Sigmoid colon (tissue), 7 donors: ENCODE data around the gene C5AR1. TPM values are rescaled to one million over a fixed set of nuclear protein-coding genes. Genes with fewer than 3 reads are reported as not detected.
"Not testable (repeated sequence)": the region's sequence is repeated elsewhere in the genome, so short reads cannot be mapped to it uniquely, and the experiment has no call there.

ENCODE experiments used
- DNase-seq: peaks from one replicate; pipeline ENCODE4 v3.0.0-alpha.2; 2019
- H3K27ac ChIP-seq, 4 donors: fragments of 200-600 bp; sonication (generic); one replicate each; pipeline ENCODE4 v1.5.1; 2016 to 2019; ENCODE audit warnings: mild to moderate bottlenecking in 1 of 4
- H3K27me3 ChIP-seq, 3 donors: fragments of 200-600 bp; sonication (generic); one replicate each; pipeline ENCODE4 v1.5.1; 2019; ENCODE audit warnings: mild to moderate bottlenecking in 1 of 3
- H3K36me3 ChIP-seq, 4 donors: fragments of 200-600 bp; sonication (generic); one replicate each; pipeline ENCODE4 v1.5.1; 2016 to 2019
- H3K4me1 ChIP-seq, 4 donors: fragments of 200-600 bp; sonication (generic); one replicate each; pipeline ENCODE4 v1.5.1; 2017 to 2019
- H3K4me3 ChIP-seq, 4 donors: fragments of 200-600 bp; sonication (generic); one replicate each; pipeline ENCODE4 v1.5.1; 2017 to 2019; ENCODE audit warnings: mild to moderate bottlenecking in 2 of 4, moderate library complexity in 1 of 4
- H3K9me3 ChIP-seq, 4 donors: fragments of 200-600 bp in 3 of 4; sonication (generic) in 3 of 4; one replicate each; pipeline versions ENCODE4 v1.5.1 to v1.6.1; 2013 to 2019
- EP300 ChIP-seq, 4 donors: sonication (generic); formaldehyde crosslinking; IDR thresholded peaks; one replicate each; pipeline ENCODE4 v1.6.1; 2017; ENCODE audit warnings: antibody characterized with exemption in 4 of 4
- POLR2A ChIP-seq, 2 donors: fragments of 450-650 bp; IDR thresholded peaks; one replicate each; pipeline ENCODE4 v1.6.1; 2016; ENCODE audit warnings: antibody characterized with exemption in 2 of 2, mild to moderate bottlenecking in 2 of 2, moderate library complexity in 2 of 2
- POLR2AphosphoS5 ChIP-seq, 4 donors: sonication (generic); formaldehyde crosslinking; IDR thresholded peaks; one replicate each; pipeline ENCODE4 v1.6.1; 2017; ENCODE audit warnings: antibody characterized with exemption in 4 of 4
- WGBS, 2 donors: extraction: QIAGEN DNeasy Blood & Tissue Kit; methylation state at CpG; one replicate each; pipeline ENCODE4 v1.1.7; 2013; 5-methylcytosine and 5-hydroxymethylcytosine counted together
- intact Hi-C: fragments of 100-400 bp; cut with DNase I; formaldehyde crosslinking; loops from one replicate; pipeline ENCODE4 v1.15.1; 2023
- polyA plus RNA-seq, 3 donors: library from polyadenylated mRNA; stranded (reverse); fragments of 200-250 nt; gene quantifications; one replicate each; pipeline ENCODE4 v1.2.3, GENCODE V29; 2013
- total RNA-seq, 4 donors: library from RNA; depleted of rRNA; stranded (reverse); fragments of >200 nt; gene quantifications; one replicate each; pipeline ENCODE4 v1.1.0, GENCODE V29; 2016
- TF ChIP-seq, protein P1 (sequence below), 4 experiments: fragments of 450-650 bp in 3 of 4; fragments of 200-600 bp in 1 of 4; IDR thresholded peaks; one replicate each; pipeline ENCODE4 v1.5.1; 2016 to 2019; ENCODE audit warnings: antibody characterized with exemption in 4 of 4, mild to moderate bottlenecking in 3 of 4, moderate library complexity in 2 of 4
- donor health status: healthy with polysubstance abuse.
- donor health status: Bipolar disorder and iron deficiency.
- donor health status: healthy.

Gene C5AR1
- total and polyA plus RNA-seq, 7 donors, result 5.4 to 19.4 (median 7.8) TPM

DNA sequence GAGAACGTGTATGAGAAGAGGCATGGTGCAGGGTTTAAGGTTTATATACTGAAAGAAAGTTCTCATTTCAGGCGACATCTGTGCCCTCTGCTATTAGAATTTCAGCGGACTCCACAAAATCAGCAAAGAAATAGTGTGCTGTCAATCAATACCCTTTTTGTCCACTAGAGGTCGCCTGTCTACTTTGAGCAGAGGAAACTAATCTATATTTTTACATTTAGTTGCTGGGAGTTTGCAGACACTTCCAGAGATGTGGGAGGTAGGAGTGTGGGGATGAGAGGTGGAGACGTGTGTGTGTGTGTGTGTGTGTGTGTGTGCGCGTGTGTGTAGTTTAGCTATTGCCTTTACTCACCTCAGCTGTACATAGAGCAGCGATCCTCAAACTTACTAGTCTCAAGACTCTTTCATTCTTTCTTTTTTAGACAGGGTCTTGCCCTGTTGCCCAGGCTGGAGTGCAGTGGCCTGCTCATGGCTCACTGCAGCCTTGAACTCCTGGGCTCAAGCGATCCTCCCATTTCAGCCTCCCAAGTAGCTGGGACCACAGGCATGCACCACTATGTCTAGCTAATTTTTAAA lies 25.2 kb upstream of the C5AR1 start:
- no peak for DNase-seq
- TF ChIP-seq EP300 (IDR thresholded peaks at IDR 0.05), result no peak
- TF ChIP-seq, protein P1, sequence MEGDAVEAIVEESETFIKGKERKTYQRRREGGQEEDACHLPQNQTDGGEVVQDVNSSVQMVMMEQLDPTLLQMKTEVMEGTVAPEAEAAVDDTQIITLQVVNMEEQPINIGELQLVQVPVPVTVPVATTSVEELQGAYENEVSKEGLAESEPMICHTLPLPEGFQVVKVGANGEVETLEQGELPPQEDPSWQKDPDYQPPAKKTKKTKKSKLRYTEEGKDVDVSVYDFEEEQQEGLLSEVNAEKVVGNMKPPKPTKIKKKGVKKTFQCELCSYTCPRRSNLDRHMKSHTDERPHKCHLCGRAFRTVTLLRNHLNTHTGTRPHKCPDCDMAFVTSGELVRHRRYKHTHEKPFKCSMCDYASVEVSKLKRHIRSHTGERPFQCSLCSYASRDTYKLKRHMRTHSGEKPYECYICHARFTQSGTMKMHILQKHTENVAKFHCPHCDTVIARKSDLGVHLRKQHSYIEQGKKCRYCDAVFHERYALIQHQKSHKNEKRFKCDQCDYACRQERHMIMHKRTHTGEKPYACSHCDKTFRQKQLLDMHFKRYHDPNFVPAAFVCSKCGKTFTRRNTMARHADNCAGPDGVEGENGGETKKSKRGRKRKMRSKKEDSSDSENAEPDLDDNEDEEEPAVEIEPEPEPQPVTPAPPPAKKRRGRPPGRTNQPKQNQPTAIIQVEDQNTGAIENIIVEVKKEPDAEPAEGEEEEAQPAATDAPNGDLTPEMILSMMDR (IDR thresholded peaks at IDR 0.05), result peak; percentile 55 to 89 (median 88)
- Histone ChIP-seq H3K36me3 (no peaks in the 10 kb centered on the region), H3K27me3 (no peaks in the 10 kb centered on the region), H3K27ac (no peak overlapping the region), H3K9me3 (no peaks in the 10 kb centered on the region), H3K4me3 (no peak overlapping the region), H3K4me1 (peaks cover 0 to 39% (median 32%) of the 10 kb centered on the region in 4 donors)
- 35 to 36% methylated on average over 9 of the region's 9 CpGs for WGBS, 2 donors
- intact Hi-C loops, result no loop called here

DNA sequence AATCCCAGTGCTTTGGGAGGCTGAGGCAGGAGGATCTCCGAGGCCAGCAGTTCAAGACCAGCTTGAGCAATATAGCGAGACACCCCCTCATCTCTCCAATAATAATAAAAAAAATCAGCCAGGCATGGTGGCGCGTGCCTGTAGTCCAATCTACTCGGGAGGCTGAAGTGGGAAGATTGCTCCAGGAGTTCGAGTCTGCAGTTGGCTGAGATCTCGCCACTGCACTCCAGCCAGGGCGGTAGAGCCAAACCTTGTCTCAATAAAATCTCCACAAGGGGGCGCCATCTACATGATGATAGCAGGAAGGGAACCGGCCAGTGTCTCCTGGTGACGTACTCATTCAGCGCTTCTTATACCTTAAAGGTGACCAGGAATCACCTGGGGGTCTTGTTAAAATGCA lies 13.6 kb upstream of the C5AR1 start:
- intact Hi-C loops, result loop anchor here (5.0 to 10.0 kb wide), 2 partner anchors 96 to 129 kb away; no protein-coding TSS in a partner anchor
- H3K4me3 ChIP-seq, result no peak overlapping the region
- no peaks in the 10 kb centered on the region for H3K36me3 ChIP-seq
- H3K4me1 ChIP-seq, result no peaks in the 10 kb centered on the region
- no peak overlapping the region for H3K27ac ChIP-seq
- no peaks in the 10 kb centered on the region for H3K27me3 ChIP-seq
- DNase-seq, result peak; percentile 79
- WGBS, 2 donors, result 26 to 30% methylated on average over 12 of the region's 12 CpGs
- H3K9me3 ChIP-seq, result no peaks in the 10 kb centered on the region
- no peak for TF ChIP-seq POLR2AphosphoS5 (IDR thresholded peaks at IDR 0.05)
- TF ChIP-seq, protein P1 (IDR thresholded peaks at IDR 0.05), result peak; percentile 42 to 70 (median 64)

GRCh38 chr19:47300867-47301266 lies 8.8 kb upstream of the C5AR1 start:
- intact Hi-C loops, result not testable (repeated sequence)

GRCh38 chr19:47302249-47302648 lies 7.4 kb upstream of the C5AR1 start:
- intact Hi-C loops, result no loop called here
- H3K4me1 ChIP-seq, result peaks cover 0 to 6% (median 0%) of the 10 kb centered on the region in 4 donors
- WGBS, 2 donors, result 85 to 89% methylated on average over 10 of the region's 10 CpGs

More at GRCh38 chr19:47300867-47301266, 8.8 kb upstream of the C5AR1 start:
- not testable (repeated sequence) for H3K4me3 ChIP-seq, DNase-seq, H3K27ac ChIP-seq, H3K9me3 ChIP-seq, H3K4me1 ChIP-seq, H3K36me3 ChIP-seq, H3K27me3 ChIP-seq
- WGBS, 2 donors, result 93 to 95% methylated on average over 14 of the region's 14 CpGs

GRCh38 chr19:47303966-47304365 lies 5.7 kb upstream of the C5AR1 start:
- intact Hi-C loops, result no loop called here
- Histone ChIP-seq H3K27me3 (no peaks in the 10 kb centered on the region), H3K36me3 (no peaks in the 10 kb centered on the region), H3K4me3 (no peak overlapping the region), H3K27ac (no peak overlapping the region), H3K4me1 (peaks cover 0 to 6% (median 0%) of the 10 kb centered on the region in 4 donors), H3K9me3 (no peaks in the 10 kb centered on the region)
- WGBS, 2 donors, result 62 to 84% methylated on average over 6 of the region's 6 CpGs
- DNase-seq, result no peak
- TF ChIP-seq EP300 (IDR thresholded peaks at IDR 0.05) (no peak), POLR2A (IDR thresholded peaks at IDR 0.05) (no peak), POLR2AphosphoS5 (IDR thresholded peaks at IDR 0.05) (no peak)
- TF ChIP-seq, protein P1 (IDR thresholded peaks at IDR 0.05), result no peak

More at GRCh38 chr19:47302249-47302648, 7.4 kb upstream of the C5AR1 start:
- Histone ChIP-seq H3K27ac (no peak overlapping the region), H3K4me3 (no peak overlapping the region), H3K36me3 (no peaks in the 10 kb centered on the region), H3K27me3 (no peaks in the 10 kb centered on the region), H3K9me3 (no peaks in the 10 kb centered on the region)
- DNase-seq, result no peak
- TF ChIP-seq EP300 (IDR thresholded peaks at IDR 0.05) (no peak), POLR2AphosphoS5 (IDR thresholded peaks at IDR 0.05) (no peak), POLR2A (IDR thresholded peaks at IDR 0.05) (no peak)
- TF ChIP-seq, protein P1 (IDR thresholded peaks at IDR 0.05), result no peak
